SK-N-SH treated with all-trans-retinoic acid at 6 μM for 48 hours (cell line): ENCODE results near the gene SLC7A7.
A peak's percentile ranks its signal among the peaks of the same experiment; 100 is the strongest.

Source experiments
- ATAC-seq: fragments of 200-7000 bp; cut with Tn5 transposase; 3 replicates; pipeline ENCODE4 v1.9.1; 2020; ENCODE audit warnings: mild to moderate bottlenecking, moderate library complexity
- ARNTL ChIP-seq: fragments of 450-650 bp; formaldehyde crosslinking; IDR thresholded peaks from 2 replicates; pipeline ENCODE4 v1.5.0; 2020; ENCODE audit warnings: low read depth, mild to moderate bottlenecking, moderate library complexity, borderline replicate concordance
- BACH2 ChIP-seq: fragments of 250-450 bp; sonication (Bioruptor Pico); IDR thresholded peaks from 2 replicates; pipeline ENCODE4 v1.9.0; 2021; ENCODE audit warnings: mild to moderate bottlenecking, borderline replicate concordance
- CSDC2 ChIP-seq: fragments of 250-450 bp; sonication (Bioruptor Pico); IDR thresholded peaks from 2 replicates; pipeline ENCODE4 v1.5.0; 2020; ENCODE audit warnings: mild to moderate bottlenecking, moderate library complexity
- GLIS3 ChIP-seq: fragments of 250-450 bp; sonication (Bioruptor Pico); IDR thresholded peaks from 2 replicates; pipeline ENCODE4 v1.5.0; 2020; ENCODE audit warnings: mild to moderate bottlenecking, moderate library complexity
- ISL1 ChIP-seq: fragments of 250-450 bp; sonication (Bioruptor Pico); IDR thresholded peaks from 2 replicates; pipeline ENCODE4 v2.1.2; 2022; ENCODE audit warnings: mild to moderate bottlenecking, moderate library complexity
- PPARA ChIP-seq: fragments of 250-450 bp; sonication (Bioruptor Pico); IDR thresholded peaks from 2 replicates; pipeline ENCODE4 v1.5.0; 2020; ENCODE audit warnings: mild to moderate bottlenecking, borderline replicate concordance
- TCF4 ChIP-seq: fragments of 250-450 bp; sonication (Bioruptor Pico); IDR thresholded peaks from 2 replicates; pipeline ENCODE4 v1.8.0; 2021; ENCODE audit warnings: mild to moderate bottlenecking, moderate library complexity, borderline replicate concordance
- TOX ChIP-seq: fragments of 250-450 bp; sonication (Bioruptor Pico); IDR thresholded peaks from 2 replicates; pipeline ENCODE4 v1.8.0; 2021; ENCODE audit warnings: mild to moderate bottlenecking, moderate library complexity, borderline replicate concordance
- ZC3H10 ChIP-seq: fragments of 250-450 bp; sonication (Bioruptor Pico); IDR thresholded peaks from 2 replicates; pipeline ENCODE4 v1.5.1; 2021; ENCODE audit warnings: mild to moderate bottlenecking, moderate library complexity
- ZFP3 ChIP-seq: fragments of 250-450 bp; sonication (Bioruptor Pico); IDR thresholded peaks from 2 replicates; pipeline ENCODE4 v1.5.0; 2020; ENCODE audit warnings: mild to moderate bottlenecking, moderate library complexity
- ZFP30 ChIP-seq: fragments of 450-650 bp; formaldehyde crosslinking; IDR thresholded peaks from 2 replicates; pipeline ENCODE4 v1.5.0; 2022; ENCODE audit warnings: mild to moderate bottlenecking, moderate library complexity
- ZNF565 ChIP-seq: fragments of 450-650 bp; formaldehyde crosslinking; conservative IDR thresholded peaks from 2 replicates; pipeline ENCODE4 v1.5.0; 2020; ENCODE audit warnings: low read depth, mild to moderate bottlenecking, moderate library complexity
- ZNF70 ChIP-seq: fragments of 450-650 bp; formaldehyde crosslinking; IDR thresholded peaks from 2 replicates; pipeline ENCODE4 v1.5.0; 2020; ENCODE audit warnings: mild to moderate bottlenecking, moderate library complexity
- TF ChIP-seq, protein P1 (sequence below): fragments of 250-450 bp; sonication (Bioruptor Pico); IDR thresholded peaks from 2 replicates; pipeline ENCODE4 v1.5.1; 2020; ENCODE audit warnings: low read depth, mild to moderate bottlenecking, moderate library complexity
- TF ChIP-seq, protein P2 (sequence below): fragments of 250-450 bp; sonication (Bioruptor Pico); IDR thresholded peaks from 2 replicates; pipeline ENCODE4 v1.8.0; 2020; ENCODE audit warnings: mild to moderate bottlenecking, moderate library complexity, borderline replicate concordance
- TF ChIP-seq, protein P3 (sequence below): fragments of 250-450 bp; sonication (Bioruptor Pico); IDR thresholded peaks from 2 replicates; pipeline ENCODE4 v1.5.0; 2020; ENCODE audit warnings: mild to moderate bottlenecking, moderate library complexity
- TF ChIP-seq, protein P4 (sequence below): fragments of 250-450 bp; sonication (Bioruptor Pico); IDR thresholded peaks from 2 replicates; pipeline ENCODE4 v1.8.0; 2021; ENCODE audit warnings: low read depth, mild to moderate bottlenecking, moderate library complexity, borderline replicate concordance

SLC7A7 gene

DNA sequence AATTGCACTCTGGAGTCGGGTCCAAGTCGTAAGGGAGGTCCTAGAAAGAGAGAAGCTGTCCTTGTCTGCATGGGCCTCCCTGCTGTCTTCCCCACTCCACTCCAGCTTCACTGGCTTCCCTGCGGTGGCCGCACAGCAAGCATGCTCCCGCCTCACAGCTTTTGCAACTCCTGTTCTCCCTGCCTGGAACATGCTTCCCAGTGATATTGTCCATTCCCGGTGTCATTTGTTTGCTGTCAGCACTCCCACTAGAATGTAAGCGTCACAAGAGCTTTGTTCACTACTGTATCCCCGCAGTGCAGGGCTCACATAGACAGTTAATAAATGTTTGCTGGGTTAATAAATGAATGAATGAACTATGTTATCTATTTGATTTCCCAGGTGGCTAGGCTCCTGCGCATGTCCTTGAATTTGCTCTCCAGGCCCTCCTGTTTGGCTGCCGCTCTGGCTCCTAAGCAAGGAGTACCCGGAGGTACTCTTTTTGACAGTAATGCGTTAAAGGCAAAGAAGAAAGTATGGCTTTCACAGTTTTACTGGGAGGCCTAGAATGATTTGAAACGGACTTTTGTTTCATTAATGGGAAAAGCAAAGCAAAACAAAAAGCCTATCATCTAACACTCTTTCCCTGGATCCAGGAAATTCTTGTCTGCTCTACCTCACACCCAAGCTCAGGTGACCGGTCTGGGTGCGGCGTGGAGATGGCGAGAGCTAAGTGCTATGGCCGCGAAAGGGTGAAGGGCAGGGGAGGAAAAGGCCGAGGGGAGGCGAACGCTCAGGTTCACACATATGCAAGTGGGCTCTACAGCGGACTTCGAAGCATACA, 6.2 kb upstream of the SLC7A7 start:
- TF ChIP-seq TOX (CRISPR knock-in tag): no peak
- no peak for ATAC-seq

DNA sequence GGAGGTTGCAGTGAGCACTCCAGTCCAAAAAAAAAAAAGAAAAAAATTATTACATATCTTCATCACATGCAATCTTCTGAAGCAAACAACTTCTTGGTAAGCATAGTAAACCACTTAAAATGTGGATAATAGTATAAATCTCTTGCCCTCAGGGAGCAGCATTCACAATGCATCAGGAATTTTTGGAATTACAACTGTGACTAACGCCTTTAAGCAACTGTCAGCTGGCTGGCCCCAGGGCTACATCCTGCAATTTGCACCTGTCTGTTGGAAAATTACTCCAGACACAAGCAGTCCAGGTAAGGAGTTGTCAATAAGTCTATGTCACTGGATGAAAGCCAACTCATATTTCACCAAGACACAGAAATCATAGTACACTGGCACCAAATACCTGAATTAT, 5.5 kb upstream of the SLC7A7 start:
- ATAC-seq: no peak
- TF ChIP-seq TCF4 (CRISPR knock-in tag) (no peak), ZC3H10 (CRISPR knock-in tag) (no peak), ARNTL (no peak), GLIS3 (CRISPR knock-in tag) (no peak), PPARA (no peak), ZNF565 (CRISPR knock-in tag) (no peak), TOX (CRISPR knock-in tag) (no peak), ISL1 (CRISPR knock-in tag) (no peak)
- TF ChIP-seq, protein P1, sequence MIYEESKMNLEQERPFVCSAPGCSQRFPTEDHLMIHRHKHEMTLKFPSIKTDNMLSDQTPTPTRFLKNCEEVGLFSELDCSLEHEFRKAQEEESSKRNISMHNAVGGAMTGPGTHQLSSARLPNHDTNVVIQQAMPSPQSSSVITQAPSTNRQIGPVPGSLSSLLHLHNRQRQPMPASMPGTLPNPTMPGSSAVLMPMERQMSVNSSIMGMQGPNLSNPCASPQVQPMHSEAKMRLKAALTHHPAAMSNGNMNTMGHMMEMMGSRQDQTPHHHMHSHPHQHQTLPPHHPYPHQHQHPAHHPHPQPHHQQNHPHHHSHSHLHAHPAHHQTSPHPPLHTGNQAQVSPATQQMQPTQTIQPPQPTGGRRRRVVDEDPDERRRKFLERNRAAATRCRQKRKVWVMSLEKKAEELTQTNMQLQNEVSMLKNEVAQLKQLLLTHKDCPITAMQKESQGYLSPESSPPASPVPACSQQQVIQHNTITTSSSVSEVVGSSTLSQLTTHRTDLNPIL: no peak
- TF ChIP-seq, protein P2, sequence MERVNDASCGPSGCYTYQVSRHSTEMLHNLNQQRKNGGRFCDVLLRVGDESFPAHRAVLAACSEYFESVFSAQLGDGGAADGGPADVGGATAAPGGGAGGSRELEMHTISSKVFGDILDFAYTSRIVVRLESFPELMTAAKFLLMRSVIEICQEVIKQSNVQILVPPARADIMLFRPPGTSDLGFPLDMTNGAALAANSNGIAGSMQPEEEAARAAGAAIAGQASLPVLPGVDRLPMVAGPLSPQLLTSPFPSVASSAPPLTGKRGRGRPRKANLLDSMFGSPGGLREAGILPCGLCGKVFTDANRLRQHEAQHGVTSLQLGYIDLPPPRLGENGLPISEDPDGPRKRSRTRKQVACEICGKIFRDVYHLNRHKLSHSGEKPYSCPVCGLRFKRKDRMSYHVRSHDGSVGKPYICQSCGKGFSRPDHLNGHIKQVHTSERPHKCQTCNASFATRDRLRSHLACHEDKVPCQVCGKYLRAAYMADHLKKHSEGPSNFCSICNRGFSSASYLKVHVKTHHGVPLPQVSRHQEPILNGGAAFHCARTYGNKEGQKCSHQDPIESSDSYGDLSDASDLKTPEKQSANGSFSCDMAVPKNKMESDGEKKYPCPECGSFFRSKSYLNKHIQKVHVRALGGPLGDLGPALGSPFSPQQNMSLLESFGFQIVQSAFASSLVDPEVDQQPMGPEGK (CRISPR knock-in tag): no peak

DNA sequence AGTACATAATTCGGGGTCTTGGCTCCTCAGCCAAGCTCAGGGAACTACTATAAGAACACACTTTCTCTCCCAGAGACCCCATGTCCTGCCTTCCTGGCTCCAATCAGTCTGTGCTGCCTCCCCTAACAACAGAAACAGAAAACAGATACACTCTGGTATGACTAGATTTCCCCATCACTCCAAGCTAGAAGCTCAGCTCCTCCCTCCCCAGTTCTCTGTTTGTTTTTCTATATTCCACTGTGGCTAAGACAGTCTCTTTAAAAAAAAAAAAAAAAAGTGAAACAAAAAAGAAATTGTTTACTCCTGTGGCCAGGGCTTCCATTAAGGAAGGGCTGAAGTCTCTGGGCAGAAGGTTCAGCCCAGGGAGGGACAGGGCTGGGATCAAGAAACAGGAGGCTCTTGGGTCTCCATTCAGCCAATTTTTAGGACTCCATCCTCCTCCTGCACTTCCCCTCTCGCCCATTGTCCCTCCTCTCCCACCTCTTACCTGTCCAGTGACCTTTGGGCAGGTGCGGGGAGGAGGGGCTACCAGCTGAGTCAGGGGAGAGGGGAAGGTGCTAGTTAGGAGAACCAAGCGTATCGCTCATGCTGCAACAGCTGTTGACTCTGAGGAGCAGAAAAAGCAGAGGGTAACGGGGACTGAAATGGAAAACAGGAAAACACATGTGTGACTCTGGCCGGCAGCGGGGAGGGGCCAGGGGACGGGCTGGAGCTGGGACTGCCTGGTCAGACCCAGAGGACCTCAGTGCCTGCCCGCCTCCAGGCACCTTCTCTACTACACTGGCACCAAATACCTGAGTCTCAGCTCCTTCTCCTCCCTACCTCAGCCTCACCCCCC, 4.1 kb upstream of the SLC7A7 start:
- ATAC-seq: peak; percentile 62
- TF ChIP-seq, protein P3, sequence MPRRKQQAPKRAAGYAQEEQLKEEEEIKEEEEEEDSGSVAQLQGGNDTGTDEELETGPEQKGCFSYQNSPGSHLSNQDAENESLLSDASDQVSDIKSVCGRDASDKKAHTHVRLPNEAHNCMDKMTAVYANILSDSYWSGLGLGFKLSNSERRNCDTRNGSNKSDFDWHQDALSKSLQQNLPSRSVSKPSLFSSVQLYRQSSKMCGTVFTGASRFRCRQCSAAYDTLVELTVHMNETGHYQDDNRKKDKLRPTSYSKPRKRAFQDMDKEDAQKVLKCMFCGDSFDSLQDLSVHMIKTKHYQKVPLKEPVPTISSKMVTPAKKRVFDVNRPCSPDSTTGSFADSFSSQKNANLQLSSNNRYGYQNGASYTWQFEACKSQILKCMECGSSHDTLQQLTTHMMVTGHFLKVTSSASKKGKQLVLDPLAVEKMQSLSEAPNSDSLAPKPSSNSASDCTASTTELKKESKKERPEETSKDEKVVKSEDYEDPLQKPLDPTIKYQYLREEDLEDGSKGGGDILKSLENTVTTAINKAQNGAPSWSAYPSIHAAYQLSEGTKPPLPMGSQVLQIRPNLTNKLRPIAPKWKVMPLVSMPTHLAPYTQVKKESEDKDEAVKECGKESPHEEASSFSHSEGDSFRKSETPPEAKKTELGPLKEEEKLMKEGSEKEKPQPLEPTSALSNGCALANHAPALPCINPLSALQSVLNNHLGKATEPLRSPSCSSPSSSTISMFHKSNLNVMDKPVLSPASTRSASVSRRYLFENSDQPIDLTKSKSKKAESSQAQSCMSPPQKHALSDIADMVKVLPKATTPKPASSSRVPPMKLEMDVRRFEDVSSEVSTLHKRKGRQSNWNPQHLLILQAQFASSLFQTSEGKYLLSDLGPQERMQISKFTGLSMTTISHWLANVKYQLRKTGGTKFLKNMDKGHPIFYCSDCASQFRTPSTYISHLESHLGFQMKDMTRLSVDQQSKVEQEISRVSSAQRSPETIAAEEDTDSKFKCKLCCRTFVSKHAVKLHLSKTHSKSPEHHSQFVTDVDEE (CRISPR knock-in tag): no peak
- TF ChIP-seq, protein P1: no peak
- TF ChIP-seq ZFP30 (CRISPR knock-in tag): no peak
- TF ChIP-seq ZNF565 (CRISPR knock-in tag): no peak
- no peak for TF ChIP-seq GLIS3 (CRISPR knock-in tag)
- TF ChIP-seq, all 23 proteins: peak for 0

DNA sequence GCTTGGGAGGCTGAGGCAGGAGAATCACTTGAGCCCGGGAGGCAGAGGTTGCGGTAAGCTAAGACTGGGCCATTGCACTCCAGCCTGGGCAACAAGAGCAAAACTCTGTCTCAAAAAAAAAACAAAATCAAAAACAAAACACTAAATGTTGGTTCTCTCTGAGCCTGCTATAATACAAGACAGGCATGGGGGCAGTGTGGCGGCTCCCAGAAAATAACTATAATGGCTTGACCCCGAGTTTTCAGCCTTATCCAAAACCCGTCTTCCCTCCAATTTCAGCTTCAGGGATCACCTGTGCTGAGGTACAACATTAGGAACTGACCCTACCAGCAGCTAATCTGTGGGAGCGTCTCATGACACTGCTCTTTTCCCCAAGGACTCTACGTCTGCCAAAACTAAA, 862 bp downstream of the SLC7A7 start:
- no peak for TF ChIP-seq ISL1 (CRISPR knock-in tag)
- TF ChIP-seq ZFP3 (CRISPR knock-in tag): no peak
- no peak for TF ChIP-seq TCF4 (CRISPR knock-in tag)
- no peak for TF ChIP-seq ZNF70 (CRISPR knock-in tag)
- no peak for TF ChIP-seq BACH2 (CRISPR knock-in tag)
- TF ChIP-seq, protein P4, sequence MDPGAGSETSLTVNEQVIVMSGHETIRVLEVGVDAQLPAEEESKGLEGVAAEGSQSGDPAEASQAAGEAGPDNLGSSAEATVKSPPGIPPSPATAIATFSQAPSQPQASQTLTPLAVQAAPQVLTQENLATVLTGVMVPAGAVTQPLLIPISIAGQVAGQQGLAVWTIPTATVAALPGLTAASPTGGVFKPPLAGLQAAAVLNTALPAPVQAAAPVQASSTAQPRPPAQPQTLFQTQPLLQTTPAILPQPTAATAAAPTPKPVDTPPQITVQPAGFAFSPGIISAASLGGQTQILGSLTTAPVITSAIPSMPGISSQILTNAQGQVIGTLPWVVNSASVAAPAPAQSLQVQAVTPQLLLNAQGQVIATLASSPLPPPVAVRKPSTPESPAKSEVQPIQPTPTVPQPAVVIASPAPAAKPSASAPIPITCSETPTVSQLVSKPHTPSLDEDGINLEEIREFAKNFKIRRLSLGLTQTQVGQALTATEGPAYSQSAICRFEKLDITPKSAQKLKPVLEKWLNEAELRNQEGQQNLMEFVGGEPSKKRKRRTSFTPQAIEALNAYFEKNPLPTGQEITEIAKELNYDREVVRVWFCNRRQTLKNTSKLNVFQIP (CRISPR knock-in tag): no peak
- no peak for TF ChIP-seq ZC3H10 (CRISPR knock-in tag)
- TF ChIP-seq CSDC2 (CRISPR knock-in tag): no peak
- TF ChIP-seq, all 23 proteins: peak for 0

More for the DNA sequence above, 862 bp downstream of the SLC7A7 start:
- ATAC-seq: no peak
